GM19395 (cell line): ENCODE data around the gene ATP10B.

Experiments
- ATAC-seq: cut with Tn5 transposase; IDR thresholded peaks from one replicate; pipeline ENCODE4 v1.9.1; 2021; ENCODE audit warnings: mild to moderate bottlenecking, moderate library complexity; ENCODE audit not compliant: unreplicated experiment

The ATP10B gene

GRCh38 chr5:160523502-160524163 is 328.4 kb downstream of the ATP10B start:
- ATAC-seq = no peak

DNA sequence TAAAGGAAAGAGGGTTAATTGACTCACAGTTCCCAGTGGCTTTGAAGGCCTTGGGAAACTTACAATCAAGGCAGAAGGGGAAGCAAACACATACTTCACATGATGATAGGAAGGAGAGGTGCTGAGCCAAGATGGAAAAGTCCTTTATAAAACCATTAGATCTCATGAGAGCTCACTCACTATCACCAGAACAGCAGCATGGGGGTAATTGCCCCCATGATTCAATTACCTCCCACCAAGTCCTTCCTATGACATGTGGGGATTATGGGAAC is 330.7 kb downstream of the ATP10B start:
- no peak for ATAC-seq

- no peak for ATAC-seq
Measured at GRCh38 chr5:160520609-160521391, 331.2 kb downstream of the ATP10B start.

DNA sequence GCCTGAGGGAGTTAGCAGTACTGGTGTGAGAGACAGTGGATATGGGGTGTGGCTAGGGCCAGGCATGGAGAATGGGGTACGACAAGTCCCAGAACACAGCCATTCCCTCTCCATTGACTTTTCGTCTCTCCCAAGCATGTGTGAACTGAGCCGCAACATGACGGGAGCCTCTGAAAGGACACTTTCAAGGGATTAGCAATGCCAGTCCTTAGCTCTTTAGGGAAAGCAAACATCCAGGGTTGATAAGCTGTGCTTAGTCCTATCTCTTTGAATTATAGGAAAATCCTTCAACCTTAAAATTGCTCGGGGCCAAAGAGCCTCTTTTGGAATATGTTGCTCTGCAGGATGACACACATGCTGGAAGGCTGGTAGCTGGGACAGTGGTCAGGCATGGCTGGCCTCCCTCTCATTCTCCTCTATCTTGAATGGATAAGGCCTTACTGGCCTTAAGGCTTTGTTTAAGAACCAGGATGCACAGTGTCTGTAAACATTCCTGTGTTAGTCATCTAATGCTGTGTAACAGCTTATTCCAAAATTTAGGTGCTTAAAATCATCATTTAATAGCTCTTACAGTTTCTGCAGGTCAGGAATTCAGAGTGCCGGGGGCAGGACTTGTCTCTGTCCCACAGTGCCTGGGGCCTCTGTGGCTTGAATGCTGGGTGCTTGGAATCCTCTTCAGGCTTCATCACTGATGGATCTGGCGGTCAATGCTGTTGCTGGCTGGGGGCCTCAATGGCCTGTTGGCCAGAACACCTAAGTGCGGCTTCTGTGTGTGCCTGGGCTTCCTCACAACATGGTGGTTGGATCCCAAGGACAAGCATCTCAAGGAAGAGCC is 335.1 kb downstream of the ATP10B start:
- ATAC-seq = no peak

DNA sequence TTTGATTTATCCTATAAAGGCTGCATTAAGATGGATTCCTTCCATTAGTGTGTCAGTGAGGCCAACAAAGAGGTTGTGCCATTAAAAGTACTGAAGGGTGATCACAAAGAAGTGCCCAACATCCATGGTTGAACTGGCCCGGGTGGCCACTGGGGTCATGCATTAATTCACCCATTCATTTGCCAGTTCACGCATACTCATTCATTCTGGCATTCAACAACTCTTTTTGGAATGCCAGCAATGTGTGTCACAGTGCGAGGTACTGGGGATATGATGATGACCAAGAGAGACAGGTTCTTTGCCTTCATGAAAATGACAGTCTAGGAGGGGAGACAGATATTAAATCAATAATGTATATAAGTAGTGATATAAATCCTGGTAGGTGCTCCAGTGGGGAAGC is 337.1 kb downstream of the ATP10B start:
- no peak for ATAC-seq

- ATAC-seq = no peak
Measured at GRCh38 chr5:160514191-160514590, 337.8 kb downstream of the ATP10B start.

DNA sequence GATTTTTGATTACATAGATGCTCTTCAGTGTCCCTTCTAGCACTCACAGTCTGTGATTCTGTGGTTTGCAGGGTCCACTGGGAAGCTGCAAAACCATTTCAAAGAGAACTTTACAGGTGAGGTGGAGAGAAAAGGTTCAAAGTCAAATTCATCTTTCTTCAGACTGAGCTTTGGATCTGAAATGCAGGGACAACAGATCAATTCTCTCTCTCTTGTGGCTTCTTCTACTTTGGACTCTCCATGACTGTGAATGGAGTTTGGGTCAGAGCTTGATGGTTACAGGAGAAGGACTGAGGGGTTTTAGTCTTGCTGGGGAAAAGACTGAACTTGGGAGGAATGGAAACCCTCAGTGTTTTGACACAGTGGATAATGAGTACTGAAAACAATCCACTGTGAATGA is 338.5 kb downstream of the ATP10B start:
- no peak for ATAC-seq
